GM19099 (cell line): ENCODE data around the gene NLRP1.

Experiments used
- POLR2A ChIP-seq: IDR thresholded peaks from 3 replicates; pipeline ENCODE4 v1.6.1; 2011; ENCODE audit warnings: low read depth; ENCODE audit not compliant: insufficient read length; ENCODE audit errors: extremely low read depth

The NLRP1 gene

DNA sequence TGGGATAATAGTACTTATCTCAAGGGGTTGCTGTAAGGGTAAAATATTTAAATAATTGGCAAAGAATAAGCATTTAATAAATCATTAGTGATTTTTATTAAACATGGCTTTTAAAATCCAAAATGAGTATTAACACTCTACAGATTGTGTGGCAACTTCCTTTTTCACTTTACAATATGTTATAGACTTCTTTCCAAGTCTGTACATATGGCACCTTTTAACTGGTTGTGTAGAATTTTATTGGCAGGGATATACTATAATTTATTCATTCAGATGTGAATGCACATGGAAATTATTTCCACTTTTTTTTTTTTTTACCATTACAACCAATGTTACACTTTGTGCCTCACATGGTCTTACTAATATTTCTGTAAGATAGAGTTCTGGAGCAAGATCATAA is 15.7 kb upstream of the NLRP1 start:
- no peak for TF ChIP-seq POLR2A

DNA sequence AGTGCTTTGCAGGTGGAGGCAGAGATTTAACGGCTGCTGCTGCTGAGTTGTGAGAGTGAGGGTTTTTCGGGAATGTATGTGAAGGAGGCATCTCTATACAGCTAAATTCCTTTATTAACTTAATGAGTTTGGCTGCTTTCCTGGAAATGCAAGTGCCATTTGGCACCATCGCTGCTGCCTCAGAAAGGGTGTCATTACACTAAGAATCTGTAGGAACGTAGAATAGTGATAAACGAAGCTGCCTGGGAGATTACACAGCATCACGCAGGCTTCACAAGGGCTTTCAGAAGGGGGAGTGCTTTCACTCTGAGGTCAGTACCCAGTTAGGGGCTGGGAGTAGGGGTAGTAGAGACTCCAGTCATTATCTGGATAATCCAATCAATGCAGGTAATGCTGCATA is 14.1 kb upstream of the NLRP1 start:
- no peak for TF ChIP-seq POLR2A

DNA sequence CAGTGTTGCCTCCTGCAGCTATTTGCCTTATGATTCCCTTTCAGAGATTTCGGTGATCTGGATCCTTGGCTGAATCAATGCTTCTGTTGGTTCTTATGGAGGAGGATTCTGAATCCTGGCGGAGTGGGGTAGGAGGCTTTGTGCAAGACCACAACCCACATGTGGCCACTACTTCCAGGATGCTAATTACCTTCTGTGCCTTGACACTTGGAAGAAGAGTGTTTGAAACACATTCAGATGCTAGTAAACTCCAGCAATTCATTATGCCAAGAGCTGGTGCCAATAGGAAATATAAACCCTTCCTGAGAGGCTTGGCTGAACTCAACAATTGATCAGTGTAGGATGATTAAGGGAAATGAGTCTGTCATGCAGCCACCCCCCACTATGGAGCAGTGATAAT is 12.1 kb upstream of the NLRP1 start:
- TF ChIP-seq POLR2A = no peak

DNA sequence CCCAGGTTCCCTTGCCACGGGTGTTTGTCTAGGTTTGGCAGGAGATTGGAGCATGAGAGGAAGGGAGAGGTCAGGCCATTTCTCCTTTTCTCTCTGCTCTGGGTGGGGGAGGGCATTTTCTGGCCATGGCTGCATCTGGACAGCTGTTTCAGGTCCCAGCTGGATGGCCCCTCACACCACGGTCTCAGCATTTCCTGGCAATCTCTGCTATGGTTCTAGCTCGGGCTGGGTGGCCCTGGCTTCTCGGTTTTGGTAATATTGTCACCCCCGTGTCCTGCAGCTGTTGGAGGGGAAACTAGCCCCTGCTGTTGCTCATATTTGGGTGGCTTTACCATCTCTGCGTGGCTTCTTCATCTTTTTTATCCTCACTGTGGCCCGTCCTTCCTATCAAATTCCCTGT is 11.5 kb upstream of the NLRP1 start:
- no peak for TF ChIP-seq POLR2A

DNA sequence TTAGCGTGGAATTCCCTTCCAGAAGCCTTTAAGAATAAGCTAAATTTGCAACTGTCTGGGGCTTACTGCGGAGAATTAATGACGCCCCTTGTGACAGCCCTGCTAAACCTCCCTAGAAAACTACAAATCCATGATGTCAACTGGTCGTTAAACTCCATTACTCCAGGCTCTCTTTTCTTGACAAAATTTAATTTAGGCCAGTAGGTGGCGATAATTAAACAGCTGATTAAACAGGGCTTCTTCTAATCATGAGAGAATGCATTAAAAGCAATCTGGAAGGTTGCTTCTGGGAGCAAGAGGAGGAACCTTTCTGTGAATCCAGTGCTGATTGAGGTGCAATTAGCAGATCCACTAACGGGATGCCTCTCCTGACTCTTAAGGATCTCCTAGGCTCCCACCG is 8.1 kb upstream of the NLRP1 start:
- TF ChIP-seq POLR2A = no peak

DNA sequence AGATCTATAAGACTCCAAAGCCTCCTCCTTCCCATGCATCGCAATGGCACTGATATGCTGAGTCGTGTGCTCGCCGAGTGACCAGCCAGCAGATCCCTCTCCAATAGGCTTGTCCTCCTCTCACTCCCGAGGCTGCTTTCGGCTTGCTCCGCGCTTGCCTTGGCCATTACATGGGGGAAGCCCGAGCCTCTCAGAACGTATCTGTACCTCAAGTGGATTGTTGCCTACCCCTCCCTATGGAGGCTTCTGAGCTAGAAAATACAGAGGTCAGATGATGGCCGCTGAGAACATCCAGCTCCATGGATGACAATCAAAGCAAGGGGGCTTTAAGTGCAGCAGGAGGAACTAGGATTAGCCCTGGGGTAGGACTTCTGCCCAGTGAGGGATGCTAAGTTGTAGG is 7.7 kb upstream of the NLRP1 start:
- no peak for TF ChIP-seq POLR2A

DNA sequence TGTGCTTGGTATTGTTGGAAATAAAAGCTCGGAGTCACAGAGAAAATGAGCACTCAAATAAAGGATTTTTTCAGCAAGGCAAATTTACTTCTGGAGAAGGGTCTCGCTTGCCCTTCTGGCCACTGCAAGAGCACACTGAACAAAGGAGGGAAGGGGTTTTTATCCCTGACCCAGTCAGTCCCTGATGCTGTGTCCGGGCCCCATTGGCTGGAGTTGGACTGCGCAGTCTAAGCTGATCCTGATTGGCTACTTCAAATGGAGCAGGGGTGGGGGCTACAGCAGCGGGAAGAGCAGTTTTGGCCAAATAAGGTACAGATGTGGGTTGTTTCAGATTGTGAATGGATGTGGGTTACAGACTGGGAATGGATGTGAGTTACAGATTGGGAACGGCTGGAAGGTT is 4.3 kb upstream of the NLRP1 start:
- TF ChIP-seq POLR2A = no peak

DNA sequence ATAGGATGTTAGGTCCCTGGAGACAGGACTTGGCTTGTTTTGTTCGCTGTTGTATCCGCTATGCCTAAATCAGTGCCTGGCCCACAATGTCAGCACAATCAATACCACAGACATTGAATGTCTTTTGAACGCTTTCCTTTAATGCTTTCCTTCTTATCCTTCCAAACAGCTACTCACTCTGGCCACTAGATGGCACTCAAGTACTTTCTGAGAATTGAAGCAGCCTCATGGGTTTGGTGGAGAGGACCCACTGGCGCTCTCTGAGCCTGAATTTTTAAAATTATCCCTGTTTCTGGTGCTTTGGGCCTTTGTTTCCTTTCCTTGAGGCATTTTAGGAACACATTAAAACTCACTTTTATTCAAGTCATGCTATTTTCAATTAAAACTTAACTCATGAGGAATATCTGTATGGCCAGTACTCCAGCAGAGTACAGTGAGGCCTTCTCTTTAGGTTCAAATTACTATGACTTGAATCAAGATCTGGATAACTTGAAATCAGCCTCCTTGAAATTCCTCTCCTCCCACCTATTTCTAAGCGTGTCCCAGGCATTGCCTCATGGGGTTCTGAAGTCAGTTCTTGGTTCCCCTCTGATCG is 3.2 kb upstream of the NLRP1 start:
- TF ChIP-seq POLR2A = no peak

DNA sequence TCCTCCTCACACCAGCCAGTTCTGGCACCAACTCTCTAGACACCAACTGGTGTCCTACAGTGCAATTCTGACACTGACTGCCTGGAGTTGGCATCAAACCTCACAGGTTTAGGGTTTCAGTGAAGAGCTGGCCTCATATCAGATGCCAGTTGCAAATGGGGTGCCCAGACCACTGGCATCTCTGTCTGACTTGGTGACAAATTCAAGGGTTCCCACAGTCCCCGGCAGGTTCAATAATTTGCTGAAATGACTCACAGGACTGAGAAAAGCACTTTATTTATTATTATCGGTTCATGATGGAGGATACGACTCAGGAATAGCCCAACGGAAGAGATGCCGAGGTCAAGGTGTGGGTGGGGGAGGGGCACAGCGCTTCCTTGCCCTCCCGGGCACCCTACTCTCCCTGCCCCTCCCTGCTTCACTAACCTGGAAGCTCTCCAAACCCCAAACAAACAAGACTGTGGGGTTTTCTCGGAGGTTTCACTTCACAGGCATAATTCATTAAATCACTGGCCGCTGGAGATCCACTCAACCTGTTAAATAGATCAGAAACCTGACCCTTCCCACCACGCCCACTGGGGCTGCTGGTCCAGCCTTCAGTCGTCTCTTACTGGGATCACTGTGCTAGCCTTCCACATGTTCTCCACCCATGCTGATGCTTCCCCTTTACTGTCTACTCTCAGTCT is 1.7 kb upstream of the NLRP1 start:
- no peak for TF ChIP-seq POLR2A

DNA sequence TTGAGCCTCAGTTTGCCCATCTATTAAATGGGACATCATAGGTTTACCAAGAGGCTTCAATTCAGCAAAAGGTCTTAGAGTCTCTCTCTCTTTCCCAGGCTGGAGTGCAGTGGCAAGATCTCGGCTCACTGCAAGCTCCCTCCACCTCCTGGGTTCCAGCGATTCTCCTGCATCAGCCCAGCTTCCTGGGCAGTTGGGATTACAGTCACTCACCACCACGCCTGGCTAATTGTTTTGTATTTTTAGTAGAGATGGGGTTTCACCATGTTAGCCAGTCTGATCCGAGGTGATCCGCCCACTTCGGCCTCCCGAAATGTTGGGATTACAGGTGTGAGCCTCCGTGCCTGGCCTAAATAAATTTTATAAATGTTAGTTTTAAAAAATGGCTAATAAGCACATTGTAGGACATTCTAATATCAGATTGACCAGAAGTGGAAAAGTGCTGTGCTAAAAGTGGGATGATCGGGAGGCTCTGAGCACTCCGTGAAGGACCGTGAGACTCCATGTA is 1.0 kb upstream of the NLRP1 start:
- TF ChIP-seq POLR2A = no peak

DNA sequence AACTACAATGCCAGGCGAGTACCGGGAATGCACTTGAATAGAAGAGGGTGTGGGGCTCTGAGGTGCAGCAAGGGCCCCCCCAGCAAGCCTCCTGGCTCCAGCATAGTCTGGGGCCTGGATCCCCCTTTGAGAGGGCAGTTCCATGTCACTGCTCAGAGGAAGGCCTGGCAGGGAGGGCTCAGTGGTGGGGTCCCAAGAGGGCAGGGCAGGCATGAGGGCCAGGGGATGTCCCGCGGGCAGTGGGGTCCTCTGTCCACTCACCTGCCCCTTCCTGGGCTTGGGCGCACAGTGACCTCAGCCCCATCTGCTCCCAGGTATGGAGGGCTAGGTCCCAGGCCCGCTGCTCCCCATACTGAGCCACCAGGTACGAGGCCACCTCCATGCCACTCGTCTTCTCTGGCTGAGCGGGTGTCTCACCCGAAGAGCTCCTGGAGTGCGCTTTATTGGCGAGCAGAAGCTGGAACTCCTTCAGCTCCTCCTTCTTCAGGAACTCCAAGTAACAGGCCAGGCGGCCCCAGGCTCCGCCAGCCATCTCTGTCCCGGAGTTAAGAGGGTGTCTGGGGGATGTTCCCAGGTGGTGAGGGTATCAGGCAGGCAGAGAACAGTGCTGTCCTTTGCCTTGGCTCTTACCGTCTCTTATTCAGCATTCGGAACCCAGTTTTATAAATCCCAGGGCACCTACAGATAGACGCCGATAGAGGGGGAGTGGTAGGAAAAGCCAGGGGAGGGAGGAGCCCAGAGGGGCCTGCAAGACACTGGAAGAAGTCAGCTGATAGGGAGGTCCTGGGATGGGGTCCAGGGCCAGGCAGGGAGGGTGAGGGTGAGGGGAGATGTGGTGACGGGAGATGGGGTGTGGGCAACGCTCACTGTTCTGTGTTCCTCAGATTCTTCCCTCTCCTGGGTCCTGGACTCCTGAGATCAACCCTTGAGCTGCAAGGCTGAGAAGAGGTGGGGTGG is 605 bp downstream of the NLRP1 start:
- TF ChIP-seq POLR2A = no peak

DNA sequence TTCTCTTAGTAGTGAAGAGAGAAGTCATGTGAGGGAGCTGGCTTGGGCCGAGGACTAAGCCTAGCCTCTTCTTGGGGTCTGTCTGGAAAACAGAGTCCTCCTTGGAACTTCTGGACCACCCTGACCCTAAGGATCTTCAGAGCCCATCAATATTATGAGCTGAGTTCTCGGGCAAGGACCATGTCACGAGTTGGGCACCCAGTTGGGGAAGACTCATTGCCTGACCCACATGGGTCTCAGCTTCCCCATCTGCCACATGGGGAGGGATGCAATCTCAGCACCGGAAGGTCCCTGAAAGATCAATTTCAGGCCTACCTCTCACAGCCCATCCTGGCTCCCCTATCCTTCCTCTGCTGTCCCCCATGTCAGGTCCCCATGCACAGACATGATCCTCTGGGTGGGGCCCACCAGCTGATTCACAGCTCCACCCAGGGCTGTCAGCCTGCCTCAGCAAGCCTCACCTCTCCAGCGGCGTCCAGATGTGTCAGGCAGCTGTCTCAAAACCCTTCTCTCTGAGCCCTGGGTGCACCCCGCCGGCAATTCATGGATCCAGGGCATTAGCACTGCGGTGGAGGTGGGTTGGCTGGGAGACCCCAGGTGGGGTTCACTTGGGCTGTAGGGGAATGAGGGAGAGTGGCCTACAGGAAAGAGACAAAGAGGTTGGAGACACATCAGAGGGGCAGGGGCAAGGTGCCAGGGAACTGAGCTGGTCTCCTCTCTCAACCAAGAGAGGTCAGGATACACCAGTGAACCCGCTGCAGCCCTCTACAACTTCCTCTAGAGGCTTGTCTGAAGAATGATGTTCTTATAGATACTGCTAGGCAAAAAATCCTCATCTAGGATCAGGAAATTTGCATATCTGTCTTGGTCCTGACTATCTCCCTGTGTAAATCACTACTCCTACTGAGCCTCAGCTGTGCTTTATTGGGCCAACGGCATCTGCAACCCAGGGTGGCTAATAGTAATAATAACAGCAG is 1.8 kb downstream of the NLRP1 start:
- no peak for TF ChIP-seq POLR2A

DNA sequence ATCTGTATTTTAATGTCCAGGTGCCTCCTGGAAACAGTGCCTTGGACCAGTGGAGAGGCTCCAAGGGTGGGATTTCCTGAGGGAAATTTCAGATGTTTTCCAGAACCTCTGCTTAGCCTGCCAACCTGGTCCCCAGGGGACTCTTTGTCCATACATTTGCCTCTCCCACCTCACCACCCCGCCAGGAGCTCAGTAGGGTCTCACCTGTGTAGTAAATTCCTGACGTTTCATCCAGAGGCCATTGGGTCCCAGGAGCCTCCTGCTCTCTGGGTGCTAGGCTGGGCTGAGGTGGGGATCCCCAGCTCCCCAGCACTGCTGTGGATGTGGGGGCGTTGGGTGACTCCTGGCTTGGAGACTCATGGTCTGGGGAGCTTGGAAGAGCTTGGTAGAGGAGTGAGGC is 2.7 kb downstream of the NLRP1 start:
- TF ChIP-seq POLR2A = no peak

DNA sequence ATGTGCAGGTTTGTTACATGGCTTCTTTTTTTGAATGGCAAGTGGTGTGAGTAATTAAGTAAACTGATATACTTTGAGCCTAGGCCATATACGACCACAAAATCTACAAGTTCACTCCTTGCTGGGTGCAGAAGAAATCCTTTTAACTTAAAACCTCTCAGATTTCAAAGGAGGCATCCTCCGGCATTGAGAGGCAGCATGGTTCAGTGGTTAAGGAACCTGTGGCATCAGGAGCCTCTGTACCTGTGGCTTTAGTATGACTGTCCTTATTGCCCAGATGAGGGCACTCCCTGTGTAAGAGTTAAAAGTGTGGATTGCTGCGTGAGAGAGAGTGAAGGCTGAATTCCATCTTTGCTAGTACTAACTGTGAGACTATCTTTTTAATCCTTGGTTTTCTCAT is 3.3 kb downstream of the NLRP1 start:
- TF ChIP-seq POLR2A = no peak
